ENCODE measurements around the gene CHORDC1.

DNA sequence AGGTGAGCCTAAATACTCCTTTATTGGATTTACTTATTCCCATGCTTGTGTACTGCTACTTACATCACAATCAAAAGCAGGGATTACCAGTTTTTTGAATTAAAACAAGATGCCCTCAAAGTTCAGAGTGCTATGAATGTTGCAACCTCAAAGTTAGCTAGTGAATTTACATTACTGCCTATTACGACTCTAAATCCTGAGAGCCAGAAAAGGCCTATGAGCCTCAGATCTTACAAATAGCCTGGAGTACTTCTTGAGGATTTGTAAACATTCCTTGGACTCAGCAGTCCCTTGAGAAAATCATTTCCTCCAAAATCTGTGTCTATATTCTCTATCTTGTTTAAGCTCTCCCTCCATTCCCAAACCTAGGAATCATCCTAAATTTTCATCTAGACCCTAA lies 25.5 kb downstream of the CHORDC1 start:
- TF ChIP-seq, protein P1, sequence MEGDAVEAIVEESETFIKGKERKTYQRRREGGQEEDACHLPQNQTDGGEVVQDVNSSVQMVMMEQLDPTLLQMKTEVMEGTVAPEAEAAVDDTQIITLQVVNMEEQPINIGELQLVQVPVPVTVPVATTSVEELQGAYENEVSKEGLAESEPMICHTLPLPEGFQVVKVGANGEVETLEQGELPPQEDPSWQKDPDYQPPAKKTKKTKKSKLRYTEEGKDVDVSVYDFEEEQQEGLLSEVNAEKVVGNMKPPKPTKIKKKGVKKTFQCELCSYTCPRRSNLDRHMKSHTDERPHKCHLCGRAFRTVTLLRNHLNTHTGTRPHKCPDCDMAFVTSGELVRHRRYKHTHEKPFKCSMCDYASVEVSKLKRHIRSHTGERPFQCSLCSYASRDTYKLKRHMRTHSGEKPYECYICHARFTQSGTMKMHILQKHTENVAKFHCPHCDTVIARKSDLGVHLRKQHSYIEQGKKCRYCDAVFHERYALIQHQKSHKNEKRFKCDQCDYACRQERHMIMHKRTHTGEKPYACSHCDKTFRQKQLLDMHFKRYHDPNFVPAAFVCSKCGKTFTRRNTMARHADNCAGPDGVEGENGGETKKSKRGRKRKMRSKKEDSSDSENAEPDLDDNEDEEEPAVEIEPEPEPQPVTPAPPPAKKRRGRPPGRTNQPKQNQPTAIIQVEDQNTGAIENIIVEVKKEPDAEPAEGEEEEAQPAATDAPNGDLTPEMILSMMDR (IDR thresholded peaks at IDR 0.05; ENCODE audit: low read length): no peak
- TF ChIP-seq EZH2 (IDR thresholded peaks at IDR 0.05; ENCODE audit: borderline replicate concordance, low read length): no peak

Measured in OCI-LY1 (cell line).